Body of pancreas (tissue), 4 donors: ENCODE data around the gene OR2V2. TPM values are rescaled to one million over a fixed set of nuclear protein-coding genes. Genes with fewer than 3 reads are reported as not detected.

Source experiments
- ATAC-seq: fragments of 150-250 bp; one replicate; pipeline ENCODE4 v1.9.1; 2016
- DNase-seq, 4 donors: peaks; one replicate each; pipeline ENCODE4 v3.0.0-alpha.2; 2019
- H3K27ac ChIP-seq, 4 donors: fragments of 200-600 bp; sonication (generic); 1 replicate in 3 of 4; 2 replicates in 1 of 4; pipeline versions ENCODE4 v1.5.1 to v1.6.1; 2016 to 2019; ENCODE audit warnings: mild to moderate bottlenecking in 1 of 4, mixed read lengths in 1 of 4, moderate library complexity in 1 of 4
- H3K27me3 ChIP-seq, 2 donors: fragments of 200-600 bp; sonication (generic); one replicate each; pipeline ENCODE4 v1.6.0; 2016; ENCODE audit warnings: mild to moderate bottlenecking in 1 of 2
- H3K36me3 ChIP-seq, 2 donors: fragments of 200-600 bp; sonication (generic); replicated peaks in 1 of 2; 2 replicates each; pipeline ENCODE4 v1.5.1; 2016; ENCODE audit warnings: low read depth in 2 of 2; ENCODE audit not compliant: insufficient read depth in 1 of 2
- H3K4me1 ChIP-seq: fragments of 200-600 bp; sonication (generic); one replicate; pipeline ENCODE4 v1.6.0; 2016
- H3K4me3 ChIP-seq, 2 donors: fragments of 200-600 bp; sonication (generic); 1 replicate in 1 of 2; 2 replicates in 1 of 2; pipeline ENCODE4 v1.5.1; 2016 to 2019
- H3K9me3 ChIP-seq, 3 donors: fragments of 200-600 bp; sonication (generic); 1 replicate in 2 of 3; 2 replicates in 1 of 3; pipeline ENCODE4 v1.5.1; 2016
- CTCF ChIP-seq, 7 experiments: fragments of 450-650 bp in 4 of 7; fragments of 200-600 bp in 3 of 7; sonication (generic) in 3 of 7; IDR thresholded peaks; one replicate each; pipeline ENCODE4 v1.5.1; 2016 to 2019; ENCODE audit warnings: antibody characterized with exemption in 7 of 7
- POLR2A ChIP-seq, 3 donors: fragments of 450-650 bp; IDR thresholded peaks; one replicate each; pipeline ENCODE4 v1.6.1; 2016; ENCODE audit warnings: antibody characterized with exemption in 3 of 3, mild to moderate bottlenecking in 2 of 3
- WGBS, 2 donors: methylation state at CpG; one replicate each; pipeline ENCODE4 v1.1.5; 2017; 5-methylcytosine and 5-hydroxymethylcytosine counted together
- intact Hi-C: fragments of 100-400 bp; cut with DNase I; formaldehyde crosslinking; loops from one replicate; pipeline ENCODE4 v1.15.1; 2023
- total RNA-seq, 2 donors: library from RNA; depleted of rRNA; stranded (reverse); fragments of >200 nt; gene quantifications; one replicate each; pipeline ENCODE4 v1.1.0, GENCODE V29; 2016

Gene OR2V2
- total RNA-seq, 2 donors from 2014 or later: not detected

GRCh38 chr5:181149806-181150733 lies 2.7 kb downstream of the OR2V2 start:
- no peaks in the 10 kb centered on the region for H3K36me3 ChIP-seq

GRCh38 chr5:181151146-181151545 lies 3.8 kb downstream of the OR2V2 start:
- ATAC-seq (no peak), DNase-seq (no peak)
- intact Hi-C loops: loop anchor here (10.0 kb wide), 2 partner anchors 286 to 356 kb away; partner anchors contain the start of gene ZFP62
- no peaks in the 10 kb centered on the region for H3K9me3 ChIP-seq
- TF ChIP-seq POLR2A (IDR thresholded peaks at IDR 0.05): no peak
- no peak for TF ChIP-seq CTCF (IDR thresholded peaks at IDR 0.05)
- H3K36me3 ChIP-seq: no peaks in the 10 kb centered on the region
- 25 to 32% methylated on average over 6 to 9 of the region's 9 CpGs for WGBS, 2 donors
- no peak overlapping the region for H3K27ac ChIP-seq
- H3K4me3 ChIP-seq: no peak overlapping the region
- no peaks in the 10 kb centered on the region for H3K4me1 ChIP-seq
- H3K27me3 ChIP-seq: no peaks in the 10 kb centered on the region

More at GRCh38 chr5:181149806-181150733, 2.7 kb downstream of the OR2V2 start:
- 70 to 74% methylated on average over 9 to 14 of the region's 14 CpGs for WGBS, 2 donors
- H3K27me3 ChIP-seq: no peaks in the 10 kb centered on the region
- no peaks in the 10 kb centered on the region for H3K4me1 ChIP-seq
- no peaks in the 10 kb centered on the region for H3K9me3 ChIP-seq
- DNase-seq (no peak), ATAC-seq (no peak)
- no peak for TF ChIP-seq CTCF (IDR thresholded peaks at IDR 0.05)
- TF ChIP-seq POLR2A (IDR thresholded peaks at IDR 0.05): no peak
- no peak overlapping the region for H3K27ac ChIP-seq
- no peak overlapping the region for H3K4me3 ChIP-seq
- intact Hi-C loops: loop anchor here (10.0 kb wide), 2 partner anchors 285 to 355 kb away; partner anchors contain the start of gene ZFP62

GRCh38 chr5:181152406-181152805 lies 5.0 kb downstream of the OR2V2 start:
- 61 to 75% methylated on average over 6 to 9 of the region's 9 CpGs for whole genome bisulfite sequencing, 2 donors
- DNase-seq (no peak), ATAC-seq (no peak)
- TF ChIP-seq POLR2A (IDR thresholded peaks at IDR 0.05) (no peak), CTCF (IDR thresholded peaks at IDR 0.05) (no peak)
- Histone ChIP-seq H3K36me3 (no peaks in the 10 kb centered on the region), H3K4me1 (no peaks in the 10 kb centered on the region), H3K4me3 (no peak overlapping the region), H3K9me3 (no peaks in the 10 kb centered on the region), H3K27ac (no peak overlapping the region), H3K27me3 (no peaks in the 10 kb centered on the region)
- intact Hi-C loops: loop anchor here (10.0 kb wide), 2 partner anchors 288 to 358 kb away; partner anchors contain the start of gene ZFP62

- no peak overlapping the region for H3K4me3 ChIP-seq
- no peak for TF ChIP-seq POLR2A (IDR thresholded peaks at IDR 0.05)
- DNase-seq (no peak), ATAC-seq (no peak)
- no peaks in the 10 kb centered on the region for H3K4me1 ChIP-seq
- intact Hi-C loops: loop anchor here (10.0 kb wide), 2 partner anchors 289 to 359 kb away; partner anchors contain the start of gene ZFP62
- H3K9me3 ChIP-seq: no peaks in the 10 kb centered on the region
- H3K27ac ChIP-seq: no peak overlapping the region
- no peaks in the 10 kb centered on the region for H3K36me3 ChIP-seq
- no peaks in the 10 kb centered on the region for H3K27me3 ChIP-seq
- WGBS, 2 donors: 68 to 73% methylated on average over 5 of the region's 5 CpGs
Measured at GRCh38 chr5:181153814-181154213, 6.4 kb downstream of the OR2V2 start.

GRCh38 chr5:181156758-181157157 lies 9.4 kb downstream of the OR2V2 start:
- Histone ChIP-seq H3K27ac (no peak overlapping the region), H3K27me3 (no peaks in the 10 kb centered on the region), H3K36me3 (no peaks in the 10 kb centered on the region), H3K9me3 (no peaks in the 10 kb centered on the region), H3K4me1 (peaks cover 5% of the 10 kb centered on the region), H3K4me3 (no peak overlapping the region)
- WGBS, 2 donors: 39 to 45% methylated on average over 3 of the region's 3 CpGs
- TF ChIP-seq CTCF (IDR thresholded peaks at IDR 0.05) (no peak), POLR2A (IDR thresholded peaks at IDR 0.05) (no peak)
- intact Hi-C loops: loop anchor here (10.0 kb wide), 2 partner anchors 292 to 362 kb away; partner anchors contain the start of gene ZFP62
- DNase-seq (no peak), ATAC-seq (no peak)
